Mammary epithelial cell (primary cell): ENCODE measurements around the gene MYO7A.

Experiments
- EZH2 ChIP-seq: IDR thresholded peaks from 2 replicates; pipeline ENCODE4 v1.6.1; 2012; ENCODE audit warnings: low read length, inconsistent platforms, borderline replicate concordance
- TF ChIP-seq, protein P1 (sequence below), 2 donors: IDR thresholded peaks in 1 of 2; conservative IDR thresholded peaks in 1 of 2; 2 replicates each; pipeline ENCODE4 v1.5.1; 2011 to 2012; ENCODE audit warnings: inconsistent platforms in 2 of 2, low read length in 2 of 2, mild to moderate bottlenecking in 2 of 2, control low read depth in 1 of 2, low read depth in 1 of 2; ENCODE audit not compliant: insufficient read depth in 1 of 2; ENCODE audit errors: extremely low read depth in 1 of 2

DNA sequence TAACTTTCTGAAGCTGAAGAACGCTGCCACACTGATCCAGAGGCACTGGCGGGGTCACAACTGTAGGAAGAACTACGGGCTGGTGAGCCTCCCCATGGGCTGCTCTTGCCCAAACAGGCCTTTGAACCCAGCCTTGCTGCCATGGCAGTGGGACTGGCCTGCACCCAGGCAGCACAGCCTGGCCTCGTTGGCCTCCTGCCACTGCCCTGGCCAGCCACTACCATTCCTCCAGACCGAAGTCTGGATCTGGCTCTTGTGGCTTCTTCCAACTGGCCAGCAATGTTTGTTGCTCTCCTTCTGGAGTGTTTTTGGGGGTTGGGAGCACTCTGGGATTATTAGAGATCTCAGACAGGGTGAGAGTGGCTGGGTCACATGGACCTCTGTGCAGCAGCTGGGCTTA is 51.0 kb downstream of the MYO7A start:
- no peak for TF ChIP-seq EZH2
- TF ChIP-seq, protein P1, sequence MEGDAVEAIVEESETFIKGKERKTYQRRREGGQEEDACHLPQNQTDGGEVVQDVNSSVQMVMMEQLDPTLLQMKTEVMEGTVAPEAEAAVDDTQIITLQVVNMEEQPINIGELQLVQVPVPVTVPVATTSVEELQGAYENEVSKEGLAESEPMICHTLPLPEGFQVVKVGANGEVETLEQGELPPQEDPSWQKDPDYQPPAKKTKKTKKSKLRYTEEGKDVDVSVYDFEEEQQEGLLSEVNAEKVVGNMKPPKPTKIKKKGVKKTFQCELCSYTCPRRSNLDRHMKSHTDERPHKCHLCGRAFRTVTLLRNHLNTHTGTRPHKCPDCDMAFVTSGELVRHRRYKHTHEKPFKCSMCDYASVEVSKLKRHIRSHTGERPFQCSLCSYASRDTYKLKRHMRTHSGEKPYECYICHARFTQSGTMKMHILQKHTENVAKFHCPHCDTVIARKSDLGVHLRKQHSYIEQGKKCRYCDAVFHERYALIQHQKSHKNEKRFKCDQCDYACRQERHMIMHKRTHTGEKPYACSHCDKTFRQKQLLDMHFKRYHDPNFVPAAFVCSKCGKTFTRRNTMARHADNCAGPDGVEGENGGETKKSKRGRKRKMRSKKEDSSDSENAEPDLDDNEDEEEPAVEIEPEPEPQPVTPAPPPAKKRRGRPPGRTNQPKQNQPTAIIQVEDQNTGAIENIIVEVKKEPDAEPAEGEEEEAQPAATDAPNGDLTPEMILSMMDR (conservative IDR thresholded peaks at IDR 0.05 in 1 of 2, IDR thresholded peaks at IDR 0.05 in 1 of 2; ENCODE audit: extremely low read depth in 1 of 2, insufficient read depth in 1 of 2, low read depth in 1 of 2, low read length in 2 of 2) = no peak
